OCI-LY7 (cell line): Measurements from ENCODE around the gene CELA3B. TPM values are rescaled to one million over a fixed set of nuclear protein-coding genes. Genes with fewer than 3 reads are reported as not detected.

Experiments
- BruUV-seq: library from RNA; stranded (reverse); fragments of 400-500 nt; replicated peaks from 2 replicates; lab custom pipeline; 2021; lab: Mats Ljungman, UMichigan
- CTCF ChIA-PET: fragments of 300-600 bp; sonication (Branson Sonifier 250); formaldehyde crosslinking; loops from one replicate; lab custom pipeline; 2022; ENCODE audit warnings: antibody characterized with exemption; ENCODE audit not compliant: unreplicated experiment; lab: Charles Lee
- POLR2A ChIA-PET: fragments of 300-600 bp; sonication (Branson Sonifier 250); formaldehyde crosslinking; loops from one replicate; lab custom pipeline; 2022; ENCODE audit warnings: antibody characterized with exemption; lab: Charles Lee
- DNase-seq: peaks from one replicate; pipeline ENCODE4 v3.0.0-alpha.2; 2015; ENCODE audit warnings: low spot score
- H2AFZ ChIP-seq: fragments of 200-600 bp; sonication (generic), shearing (Covaris generic); 2 replicates; pipeline ENCODE4 v1.6.1; 2014; ENCODE audit warnings: mild to moderate bottlenecking, antibody characterized with exemption, low read length, moderate library complexity
- H3K27ac ChIP-seq: fragments of 200-600 bp; sonication (generic); 2 replicates; pipeline ENCODE4 v1.5.1; 2014; ENCODE audit warnings: mixed run types, low read depth, mild to moderate bottlenecking, moderate library complexity, low read length, inconsistent platforms; ENCODE audit not compliant: poor library complexity, severe bottlenecking
- H3K36me3 ChIP-seq: fragments of 200-600 bp; sonication (generic); 2 replicates; pipeline ENCODE4 v1.6.1; 2014; ENCODE audit warnings: mild to moderate bottlenecking, antibody characterized with exemption, low read length, moderate library complexity, mixed read lengths; ENCODE audit not compliant: insufficient read depth
- H3K4me1 ChIP-seq: fragments of 200-600 bp; sonication (generic); 2 replicates; pipeline ENCODE4 v1.5.1; 2014; ENCODE audit warnings: mild to moderate bottlenecking, low read length; ENCODE audit not compliant: insufficient read depth, poor library complexity, severe bottlenecking
- H3K4me2 ChIP-seq: fragments of 200-600 bp; sonication (generic); 2 replicates; pipeline ENCODE4 v1.6.1; 2014; ENCODE audit warnings: mild to moderate bottlenecking, low read length
- H3K4me3 ChIP-seq: fragments of 200-600 bp; sonication (generic); 2 replicates; pipeline ENCODE4 v1.5.1; 2014; ENCODE audit warnings: mild to moderate bottlenecking, low read depth, low read length; ENCODE audit not compliant: poor library complexity, severe bottlenecking
- H3K79me2 ChIP-seq: fragments of 200-600 bp; sonication (generic); 2 replicates; pipeline ENCODE4 v1.6.1; 2016; ENCODE audit warnings: low read depth, mild to moderate bottlenecking, low read length, moderate library complexity, mixed read lengths; ENCODE audit not compliant: insufficient read depth
- H3K9me2 ChIP-seq: fragments of 200-600 bp; sonication (generic); 2 replicates; pipeline ENCODE4 v1.6.1; 2016; ENCODE audit warnings: mild to moderate bottlenecking, low read length, mixed read lengths; ENCODE audit not compliant: insufficient read depth
- H3K9me3 ChIP-seq: fragments of 200-600 bp; sonication (generic); 2 replicates; pipeline ENCODE4 v1.6.1; 2014; ENCODE audit warnings: mild to moderate bottlenecking, mixed run types, low read length, mixed read lengths
- H4K20me1 ChIP-seq: fragments of 200-600 bp; sonication (generic); 2 replicates; pipeline ENCODE4 v1.6.1; 2014; ENCODE audit warnings: mild to moderate bottlenecking, antibody characterized with exemption, low read length, moderate library complexity, mixed read lengths; ENCODE audit not compliant: insufficient read depth
- EZH2phosphoT487 ChIP-seq: fragments of 200-600 bp; sonication (generic); IDR thresholded peaks from 2 replicates; pipeline ENCODE4 v1.6.1; 2018; ENCODE audit warnings: low read depth, borderline replicate concordance, mild to moderate bottlenecking, mixed run types, antibody characterized with exemption, low read length, moderate library complexity, mixed read lengths
- intact Hi-C: fragments of 100-400 bp; cut with micrococcal nuclease; formaldehyde crosslinking; loops from one replicate; pipeline ENCODE4 v1.10.0; 2022; ENCODE audit not compliant: unreplicated experiment
- total RNA-seq, 2 experiments: library from RNA; depleted of rRNA in 1 of 2; stranded (reverse); fragments of >200 nt in 1 of 2; shearing (Covaris generic) in 1 of 2; gene quantifications; 2 replicates each; pipeline ENCODE4 v1.2.3, GENCODE V29; 2014 to 2022
- TF ChIP-seq, protein P1 (sequence below): fragments of 200-600 bp; sonication (generic); conservative IDR thresholded peaks from 2 replicates; pipeline ENCODE4 v1.5.1; 2014; ENCODE audit warnings: mild to moderate bottlenecking, antibody characterized with exemption, low read length, moderate library complexity, mixed read lengths

Gene CELA3B
- total RNA-seq, 2 experiments from 2014 or later, result not detected

DNA sequence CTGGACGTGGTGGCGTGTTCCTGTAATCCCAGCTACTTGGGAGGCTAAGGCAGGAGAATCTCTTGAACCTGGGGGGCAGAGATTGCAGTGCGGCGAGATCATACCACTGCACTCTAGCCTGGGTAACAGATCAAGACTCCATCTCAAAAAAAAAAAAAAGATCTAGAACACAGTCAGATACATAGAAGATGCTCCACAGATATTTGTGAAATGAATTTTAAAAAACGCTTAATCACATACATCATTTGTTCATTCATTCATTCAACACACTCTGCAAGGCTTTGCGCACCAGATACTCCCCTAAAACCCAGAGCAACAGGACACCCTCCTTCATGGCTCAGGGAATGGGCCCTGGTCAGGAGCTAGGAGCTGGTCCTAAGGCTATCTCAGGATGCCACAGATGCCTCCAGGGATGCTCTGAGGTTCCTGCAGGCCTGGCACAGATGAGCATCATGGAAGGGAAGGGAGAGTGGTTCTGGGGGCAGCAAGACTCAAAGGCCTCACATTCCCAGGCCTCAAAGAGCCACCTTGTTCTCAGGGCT, 46.1 kb upstream of the CELA3B start:
- no peaks in the 10 kb centered on the region for H3K4me1 ChIP-seq
- H3K27ac ChIP-seq, result no peak overlapping the region
- no peaks in the 10 kb centered on the region for H3K79me2 ChIP-seq
- H3K9me2 ChIP-seq, result no peaks in the 10 kb centered on the region
- intact Hi-C loops, result no loop called here
- no peak overlapping the region for H3K4me2 ChIP-seq
- H3K9me3 ChIP-seq, result no peaks in the 10 kb centered on the region
- H4K20me1 ChIP-seq, result no peaks in the 10 kb centered on the region
- POLR2A ChIA-PET, result no interaction called here
- DNase-seq, result no peak
- H3K4me3 ChIP-seq, result no peak overlapping the region
- CTCF ChIA-PET, result no interaction called here
- no peaks in the 10 kb centered on the region for H3K36me3 ChIP-seq
- no peak overlapping the region for H2AFZ ChIP-seq
- TF ChIP-seq, protein P1, sequence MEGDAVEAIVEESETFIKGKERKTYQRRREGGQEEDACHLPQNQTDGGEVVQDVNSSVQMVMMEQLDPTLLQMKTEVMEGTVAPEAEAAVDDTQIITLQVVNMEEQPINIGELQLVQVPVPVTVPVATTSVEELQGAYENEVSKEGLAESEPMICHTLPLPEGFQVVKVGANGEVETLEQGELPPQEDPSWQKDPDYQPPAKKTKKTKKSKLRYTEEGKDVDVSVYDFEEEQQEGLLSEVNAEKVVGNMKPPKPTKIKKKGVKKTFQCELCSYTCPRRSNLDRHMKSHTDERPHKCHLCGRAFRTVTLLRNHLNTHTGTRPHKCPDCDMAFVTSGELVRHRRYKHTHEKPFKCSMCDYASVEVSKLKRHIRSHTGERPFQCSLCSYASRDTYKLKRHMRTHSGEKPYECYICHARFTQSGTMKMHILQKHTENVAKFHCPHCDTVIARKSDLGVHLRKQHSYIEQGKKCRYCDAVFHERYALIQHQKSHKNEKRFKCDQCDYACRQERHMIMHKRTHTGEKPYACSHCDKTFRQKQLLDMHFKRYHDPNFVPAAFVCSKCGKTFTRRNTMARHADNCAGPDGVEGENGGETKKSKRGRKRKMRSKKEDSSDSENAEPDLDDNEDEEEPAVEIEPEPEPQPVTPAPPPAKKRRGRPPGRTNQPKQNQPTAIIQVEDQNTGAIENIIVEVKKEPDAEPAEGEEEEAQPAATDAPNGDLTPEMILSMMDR, result no peak
- TF ChIP-seq EZH2phosphoT487, result no peak
- BruUV-seq, result no TSS peak

DNA sequence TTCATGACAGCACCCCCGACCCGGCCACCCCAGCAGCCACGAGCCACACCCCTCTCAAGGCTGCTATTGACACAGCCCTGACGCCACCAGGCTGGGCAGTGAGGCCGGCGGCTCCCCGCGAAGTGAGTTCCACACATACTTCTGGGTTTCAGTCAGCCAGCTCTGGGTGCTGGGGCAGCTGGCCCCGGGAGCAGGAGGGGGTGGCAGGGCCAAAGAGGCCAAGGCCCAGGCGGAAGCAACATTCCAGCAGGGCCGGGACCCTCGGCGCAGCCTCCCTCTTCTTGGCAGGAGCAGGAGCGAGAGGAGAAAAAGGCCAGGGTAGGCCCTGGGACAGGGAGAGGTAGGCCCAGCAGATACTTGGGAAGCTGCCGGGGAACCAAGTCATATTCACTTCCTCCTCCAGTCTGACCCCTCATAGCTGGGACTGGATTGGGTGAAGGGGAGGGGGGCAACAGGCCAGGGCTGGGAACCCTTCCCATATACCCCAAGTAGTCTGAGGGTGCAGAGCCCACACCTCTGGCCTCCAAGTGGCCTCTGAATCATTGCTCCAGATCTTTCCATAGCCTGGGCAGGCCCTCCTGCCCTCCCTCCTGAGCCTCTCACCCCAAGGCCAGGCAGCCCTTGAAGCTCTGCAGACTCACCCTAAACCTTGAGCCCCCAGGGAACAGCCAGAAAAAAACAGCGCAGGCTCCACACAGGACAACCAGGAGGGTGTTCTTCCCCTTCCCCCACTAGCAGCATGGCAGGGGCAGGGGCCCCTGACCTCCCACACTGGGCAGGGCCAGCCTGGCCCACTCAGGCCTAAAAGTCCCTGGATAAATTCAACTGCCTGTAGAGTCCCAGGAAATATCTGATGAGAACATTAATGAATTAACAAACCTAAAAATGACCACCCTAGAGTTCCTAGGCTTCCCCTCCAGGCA, 45.4 kb upstream of the CELA3B start:
- no peak overlapping the region for H3K27ac ChIP-seq
- H3K79me2 ChIP-seq, result no peaks in the 10 kb centered on the region
- CTCF ChIA-PET, result no interaction called here
- no TSS peak for BruUV-seq
- H3K4me2 ChIP-seq, result no peak overlapping the region
- intact Hi-C loops, result no loop called here
- H3K9me2 ChIP-seq, result no peaks in the 10 kb centered on the region
- no peak for DNase-seq
- no peaks in the 10 kb centered on the region for H3K36me3 ChIP-seq
- POLR2A ChIA-PET, result no interaction called here
- no peak overlapping the region for H3K4me3 ChIP-seq
- TF ChIP-seq EZH2phosphoT487, result no peak
- TF ChIP-seq, protein P1, result no peak
- no peaks in the 10 kb centered on the region for H4K20me1 ChIP-seq
- H2AFZ ChIP-seq, result no peak overlapping the region
- H3K4me1 ChIP-seq, result no peaks in the 10 kb centered on the region
- no peaks in the 10 kb centered on the region for H3K9me3 ChIP-seq

DNA sequence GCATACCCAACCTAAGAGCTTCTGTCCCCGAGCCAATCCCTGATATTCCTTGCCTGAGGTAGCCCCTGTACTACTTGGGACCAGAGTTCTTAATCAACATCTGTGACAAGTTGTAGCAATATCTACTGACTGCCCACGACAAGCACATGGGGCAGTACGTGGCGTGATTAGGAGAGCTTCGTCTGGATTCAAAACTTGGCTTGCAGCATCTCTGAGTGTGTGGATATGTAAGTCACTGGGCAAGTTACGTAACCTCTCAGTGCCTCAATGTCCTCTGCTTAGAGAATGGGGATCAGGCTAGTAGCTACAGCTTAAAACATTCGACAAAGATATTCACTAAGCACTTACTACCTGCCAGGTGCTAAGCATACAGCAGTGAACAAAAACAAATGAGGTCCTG, 44.7 kb upstream of the CELA3B start:
- Histone ChIP-seq H3K4me2 (no peak overlapping the region), H3K4me1 (no peaks in the 10 kb centered on the region), H3K4me3 (no peak overlapping the region), H4K20me1 (no peaks in the 10 kb centered on the region), H2AFZ (no peak overlapping the region), H3K79me2 (no peaks in the 10 kb centered on the region), H3K9me2 (no peaks in the 10 kb centered on the region), H3K9me3 (no peaks in the 10 kb centered on the region), H3K36me3 (no peaks in the 10 kb centered on the region), H3K27ac (no peak overlapping the region)
- CTCF ChIA-PET, result no interaction called here
- intact Hi-C loops, result no loop called here
- BruUV-seq, result no TSS peak
- DNase-seq, result no peak
- TF ChIP-seq EZH2phosphoT487, result no peak
- TF ChIP-seq, protein P1, result no peak
- POLR2A ChIA-PET, result no interaction called here
